HepG2 (cell line): ENCODE results near the gene WWC2. TPM values are rescaled to one million over a fixed set of nuclear protein-coding genes. Genes with fewer than 3 reads are reported as not detected.

Source experiments
- ADNP ChIP-seq: sonication (generic); formaldehyde crosslinking; IDR thresholded peaks from 2 replicates; pipeline ENCODE4 v1.4.0; 2020; ENCODE audit warnings: missing genetic modification reagents
- BRD4 ChIP-seq: sonication (generic); formaldehyde crosslinking; IDR thresholded peaks from 2 replicates; pipeline ENCODE4 v1.4.0; 2020; ENCODE audit warnings: missing genetic modification reagents
- CENPT ChIP-seq: sonication (generic); formaldehyde crosslinking; IDR thresholded peaks from 2 replicates; pipeline ENCODE4 v1.8.0; 2022; ENCODE audit warnings: low read depth, mild to moderate bottlenecking, moderate library complexity, missing genetic modification reagents
- FOXA1 ChIP-seq, 2 experiments: fragments of 450-650 bp in 1 of 2; sonication (generic) in 1 of 2; formaldehyde crosslinking in 1 of 2; IDR thresholded peaks; 2 replicates each; pipeline versions ENCODE4 v1.4.0 to v1.6.1; 2016 to 2020; ENCODE audit warnings: missing genetic modification reagents in 1 of 2
- HDAC1 ChIP-seq: sonication (generic); formaldehyde crosslinking; IDR thresholded peaks from 2 replicates; pipeline ENCODE4 v1.5.1; 2020; ENCODE audit warnings: mild to moderate bottlenecking, missing genetic modification reagents
- MATR3 ChIP-seq: sonication (generic); formaldehyde crosslinking; IDR thresholded peaks from 2 replicates; pipeline ENCODE4 v1.4.0; 2020; ENCODE audit warnings: missing genetic modification reagents
- MTF2 ChIP-seq: sonication (generic); formaldehyde crosslinking; IDR thresholded peaks from 2 replicates; pipeline ENCODE4 v1.5.0; 2020; ENCODE audit warnings: missing genetic modification reagents, borderline replicate concordance
- TBP ChIP-seq: sonication (generic); formaldehyde crosslinking; IDR thresholded peaks from 2 replicates; pipeline ENCODE4 v1.5.0; 2020; ENCODE audit warnings: missing genetic modification reagents
- ZBTB42 ChIP-seq: sonication (generic); formaldehyde crosslinking; IDR thresholded peaks from 2 replicates; pipeline ENCODE4 v1.5.0; 2020; ENCODE audit warnings: mild to moderate bottlenecking, missing genetic modification reagents
- ZNF598 ChIP-seq: sonication (generic); formaldehyde crosslinking; IDR thresholded peaks from 2 replicates; pipeline ENCODE4 v1.5.1; 2020; ENCODE audit warnings: mild to moderate bottlenecking, missing genetic modification reagents, borderline replicate concordance
- ZNF83 ChIP-seq: sonication (generic); formaldehyde crosslinking; IDR thresholded peaks from 2 replicates; pipeline ENCODE4 v1.4.0; 2020; ENCODE audit warnings: missing genetic modification reagents, mild to moderate bottlenecking, borderline replicate concordance
- ZNF879 ChIP-seq: sonication (generic); formaldehyde crosslinking; IDR thresholded peaks from 2 replicates; pipeline ENCODE4 v1.8.1; 2023; ENCODE audit warnings: missing genetic modification reagents
- polyA plus RNA-seq, 8 experiments: library from polyadenylated mRNA; depleted of rRNA in 3 of 8; stranded (reverse) in 7 of 8; unstranded in 1 of 8; fragments of >200 nt; fragmentation: Illumina TruSeq in 4 of 8; extraction: Trizol in 4 of 8; gene quantifications; 2 replicates each; pipeline versions ENCODE4 v1.2.1 to v1.2.3, GENCODE V29; 2011 to 2016; ENCODE audit warnings: low read depth in 4 of 8, missing spikeins in 1 of 8, mixed read lengths in 1 of 8; ENCODE audit not compliant: insufficient read depth in 1 of 8
- total RNA-seq, 5 experiments: library from RNA; depleted of rRNA; stranded (reverse); fragments of >200 nt; fragmentation: Illumina TruSeq; extraction: Trizol; gene quantifications; 2 replicates each; pipeline ENCODE4 v1.2.3, GENCODE V29; 2016; ENCODE audit warnings: low read depth in 1 of 5
- TF ChIP-seq, protein P1 (sequence below): sonication (generic); formaldehyde crosslinking; IDR thresholded peaks from 2 replicates; pipeline ENCODE4 v1.4.0; 2020; ENCODE audit warnings: low read depth, missing genetic modification reagents
- TF ChIP-seq, protein P2 (sequence below): sonication (generic); formaldehyde crosslinking; IDR thresholded peaks from 2 replicates; pipeline ENCODE4 v1.5.1; 2020; ENCODE audit warnings: missing genetic modification reagents, mild to moderate bottlenecking, borderline replicate concordance
- TF ChIP-seq, protein P3 (sequence below): IDR thresholded peaks from 2 replicates; pipeline ENCODE4 v1.6.1; 2018; ENCODE audit warnings: missing genetic modification reagents
- TF ChIP-seq, protein P4 (sequence below): sonication (generic); formaldehyde crosslinking; IDR thresholded peaks from 2 replicates; pipeline ENCODE4 v1.4.0; 2020; ENCODE audit warnings: missing genetic modification reagents
- TF ChIP-seq, protein P5 (sequence below): sonication (generic); formaldehyde crosslinking; IDR thresholded peaks from 2 replicates; pipeline ENCODE4 v1.5.1; 2020; ENCODE audit warnings: mild to moderate bottlenecking, moderate library complexity, missing genetic modification reagents
- TF ChIP-seq, protein P6 (sequence below): IDR thresholded peaks from 2 replicates; pipeline ENCODE4 v1.6.1; 2016; ENCODE audit warnings: control low read depth

The WWC2 gene
- total and polyA plus RNA-seq, 2 of the 13 experiments (the other 11 are each of a cell fraction or from before 2014, with no cell fraction given) = 40.0 to 50.1 TPM

DNA sequence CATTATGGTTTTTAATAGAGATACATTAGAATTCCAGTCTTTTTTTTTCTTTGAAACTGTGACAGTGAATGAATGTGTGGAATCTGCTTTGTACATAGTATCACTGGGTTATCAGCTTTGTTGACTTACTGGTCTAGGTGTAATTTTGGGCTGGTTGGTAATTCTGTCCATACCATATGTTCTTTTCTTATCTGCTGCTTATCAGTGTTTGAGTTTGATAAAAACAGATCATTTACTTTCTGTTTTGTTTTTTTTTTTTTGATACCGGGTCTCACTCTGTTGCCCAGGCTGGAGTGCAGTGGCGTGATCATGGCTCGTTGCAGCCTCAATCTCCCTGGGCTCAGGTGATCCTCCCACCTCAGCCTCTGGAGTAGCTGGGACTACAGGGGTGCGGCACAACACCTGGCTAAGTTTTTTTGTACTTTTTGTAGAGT, 12.4 kb downstream of the WWC2 start (continued):
- TF ChIP-seq, protein P1, sequence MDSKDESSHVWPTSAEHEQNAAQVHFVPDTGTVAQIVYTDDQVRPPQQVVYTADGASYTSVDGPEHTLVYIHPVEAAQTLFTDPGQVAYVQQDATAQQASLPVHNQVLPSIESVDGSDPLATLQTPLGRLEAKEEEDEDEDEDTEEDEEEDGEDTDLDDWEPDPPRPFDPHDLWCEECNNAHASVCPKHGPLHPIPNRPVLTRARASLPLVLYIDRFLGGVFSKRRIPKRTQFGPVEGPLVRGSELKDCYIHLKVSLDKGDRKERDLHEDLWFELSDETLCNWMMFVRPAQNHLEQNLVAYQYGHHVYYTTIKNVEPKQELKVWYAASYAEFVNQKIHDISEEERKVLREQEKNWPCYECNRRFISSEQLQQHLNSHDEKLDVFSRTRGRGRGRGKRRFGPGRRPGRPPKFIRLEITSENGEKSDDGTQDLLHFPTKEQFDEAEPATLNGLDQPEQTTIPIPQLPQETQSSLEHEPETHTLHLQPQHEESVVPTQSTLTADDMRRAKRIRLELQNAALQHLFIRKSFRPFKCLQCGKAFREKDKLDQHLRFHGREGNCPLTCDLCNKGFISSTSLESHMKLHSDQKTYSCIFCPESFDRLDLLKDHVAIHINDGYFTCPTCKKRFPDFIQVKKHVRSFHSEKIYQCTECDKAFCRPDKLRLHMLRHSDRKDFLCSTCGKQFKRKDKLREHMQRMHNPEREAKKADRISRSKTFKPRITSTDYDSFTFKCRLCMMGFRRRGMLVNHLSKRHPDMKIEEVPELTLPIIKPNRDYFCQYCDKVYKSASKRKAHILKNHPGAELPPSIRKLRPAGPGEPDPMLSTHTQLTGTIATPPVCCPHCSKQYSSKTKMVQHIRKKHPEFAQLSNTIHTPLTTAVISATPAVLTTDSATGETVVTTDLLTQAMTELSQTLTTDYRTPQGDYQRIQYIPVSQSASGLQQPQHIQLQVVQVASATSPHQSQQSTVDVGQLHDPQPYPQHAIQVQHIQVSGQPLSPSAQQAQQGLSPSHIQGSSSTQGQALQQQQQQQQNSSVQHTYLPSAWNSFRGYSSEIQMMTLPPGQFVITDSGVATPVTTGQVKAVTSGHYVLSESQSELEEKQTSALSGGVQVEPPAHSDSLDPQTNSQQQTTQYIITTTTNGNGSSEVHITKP = no peak
- TF ChIP-seq, protein P2, sequence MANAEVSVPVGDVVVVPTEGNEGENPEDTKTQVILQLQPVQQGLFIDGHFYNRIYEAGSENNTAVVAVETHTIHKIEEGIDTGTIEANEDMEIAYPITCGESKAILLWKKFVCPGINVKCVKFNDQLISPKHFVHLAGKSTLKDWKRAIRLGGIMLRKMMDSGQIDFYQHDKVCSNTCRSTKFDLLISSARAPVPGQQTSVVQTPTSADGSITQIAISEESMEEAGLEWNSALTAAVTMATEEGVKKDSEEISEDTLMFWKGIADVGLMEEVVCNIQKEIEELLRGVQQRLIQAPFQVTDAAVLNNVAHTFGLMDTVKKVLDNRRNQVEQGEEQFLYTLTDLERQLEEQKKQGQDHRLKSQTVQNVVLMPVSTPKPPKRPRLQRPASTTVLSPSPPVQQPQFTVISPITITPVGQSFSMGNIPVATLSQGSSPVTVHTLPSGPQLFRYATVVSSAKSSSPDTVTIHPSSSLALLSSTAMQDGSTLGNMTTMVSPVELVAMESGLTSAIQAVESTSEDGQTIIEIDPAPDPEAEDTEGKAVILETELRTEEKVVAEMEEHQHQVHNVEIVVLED = no peak
- TF ChIP-seq CENPT (CRISPR knock-in tag) = no peak
- TF ChIP-seq, protein P3, sequence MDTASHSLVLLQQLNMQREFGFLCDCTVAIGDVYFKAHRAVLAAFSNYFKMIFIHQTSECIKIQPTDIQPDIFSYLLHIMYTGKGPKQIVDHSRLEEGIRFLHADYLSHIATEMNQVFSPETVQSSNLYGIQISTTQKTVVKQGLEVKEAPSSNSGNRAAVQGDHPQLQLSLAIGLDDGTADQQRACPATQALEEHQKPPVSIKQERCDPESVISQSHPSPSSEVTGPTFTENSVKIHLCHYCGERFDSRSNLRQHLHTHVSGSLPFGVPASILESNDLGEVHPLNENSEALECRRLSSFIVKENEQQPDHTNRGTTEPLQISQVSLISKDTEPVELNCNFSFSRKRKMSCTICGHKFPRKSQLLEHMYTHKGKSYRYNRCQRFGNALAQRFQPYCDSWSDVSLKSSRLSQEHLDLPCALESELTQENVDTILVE (CRISPR knock-in tag) = no peak
- TF ChIP-seq ZNF83 (CRISPR knock-in tag) = no peak
- no peak for TF ChIP-seq MATR3
- no peak for TF ChIP-seq ZBTB42
- TF ChIP-seq, protein P4, sequence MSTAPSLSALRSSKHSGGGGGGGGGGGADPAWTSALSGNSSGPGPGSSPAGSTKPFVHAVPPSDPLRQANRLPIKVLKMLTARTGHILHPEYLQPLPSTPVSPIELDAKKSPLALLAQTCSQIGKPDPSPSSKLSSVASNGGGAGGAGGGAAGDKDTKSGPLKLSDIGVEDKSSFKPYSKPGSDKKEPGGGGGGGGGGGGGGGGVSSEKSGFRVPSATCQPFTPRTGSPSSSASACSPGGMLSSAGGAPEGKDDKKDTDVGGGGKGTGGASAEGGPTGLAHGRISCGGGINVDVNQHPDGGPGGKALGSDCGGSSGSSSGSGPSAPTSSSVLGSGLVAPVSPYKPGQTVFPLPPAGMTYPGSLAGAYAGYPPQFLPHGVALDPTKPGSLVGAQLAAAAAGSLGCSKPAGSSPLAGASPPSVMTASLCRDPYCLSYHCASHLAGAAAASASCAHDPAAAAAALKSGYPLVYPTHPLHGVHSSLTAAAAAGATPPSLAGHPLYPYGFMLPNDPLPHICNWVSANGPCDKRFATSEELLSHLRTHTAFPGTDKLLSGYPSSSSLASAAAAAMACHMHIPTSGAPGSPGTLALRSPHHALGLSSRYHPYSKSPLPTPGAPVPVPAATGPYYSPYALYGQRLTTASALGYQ (CRISPR knock-in tag) = peak; percentile 51; the same call in 1 of the 2 replicates
- TF ChIP-seq FOXA1 (IDR thresholded peaks at IDR 0.05) = peak; percentile 94
- peak; percentile 93 for TF ChIP-seq FOXA1 (CRISPR knock-in tag; IDR thresholded peaks at IDR 0.05)
- TF ChIP-seq, protein P5, sequence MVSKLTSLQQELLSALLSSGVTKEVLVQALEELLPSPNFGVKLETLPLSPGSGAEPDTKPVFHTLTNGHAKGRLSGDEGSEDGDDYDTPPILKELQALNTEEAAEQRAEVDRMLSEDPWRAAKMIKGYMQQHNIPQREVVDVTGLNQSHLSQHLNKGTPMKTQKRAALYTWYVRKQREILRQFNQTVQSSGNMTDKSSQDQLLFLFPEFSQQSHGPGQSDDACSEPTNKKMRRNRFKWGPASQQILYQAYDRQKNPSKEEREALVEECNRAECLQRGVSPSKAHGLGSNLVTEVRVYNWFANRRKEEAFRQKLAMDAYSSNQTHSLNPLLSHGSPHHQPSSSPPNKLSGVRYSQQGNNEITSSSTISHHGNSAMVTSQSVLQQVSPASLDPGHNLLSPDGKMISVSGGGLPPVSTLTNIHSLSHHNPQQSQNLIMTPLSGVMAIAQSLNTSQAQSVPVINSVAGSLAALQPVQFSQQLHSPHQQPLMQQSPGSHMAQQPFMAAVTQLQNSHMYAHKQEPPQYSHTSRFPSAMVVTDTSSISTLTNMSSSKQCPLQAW (CRISPR knock-in tag) = no peak
- TF ChIP-seq MTF2 (CRISPR knock-in tag) = no peak
- TF ChIP-seq, protein P6, sequence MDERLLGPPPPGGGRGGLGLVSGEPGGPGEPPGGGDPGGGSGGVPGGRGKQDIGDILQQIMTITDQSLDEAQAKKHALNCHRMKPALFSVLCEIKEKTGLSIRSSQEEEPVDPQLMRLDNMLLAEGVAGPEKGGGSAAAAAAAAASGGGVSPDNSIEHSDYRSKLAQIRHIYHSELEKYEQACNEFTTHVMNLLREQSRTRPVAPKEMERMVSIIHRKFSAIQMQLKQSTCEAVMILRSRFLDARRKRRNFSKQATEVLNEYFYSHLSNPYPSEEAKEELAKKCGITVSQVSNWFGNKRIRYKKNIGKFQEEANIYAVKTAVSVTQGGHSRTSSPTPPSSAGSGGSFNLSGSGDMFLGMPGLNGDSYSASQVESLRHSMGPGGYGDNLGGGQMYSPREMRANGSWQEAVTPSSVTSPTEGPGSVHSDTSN (CRISPR knock-in tag) = no peak
- TF ChIP-seq ZNF879 (CRISPR knock-in tag) = no peak
- no peak for TF ChIP-seq BRD4 (CRISPR knock-in tag)
- TF ChIP-seq TBP (CRISPR knock-in tag) = no peak
- TF ChIP-seq HDAC1 (CRISPR knock-in tag) = peak; percentile 47
- peak; percentile 50; the same call in 1 of the 2 replicates for TF ChIP-seq ZNF598 (CRISPR knock-in tag)
- TF ChIP-seq ADNP = no peak
